ENCODE data around the gene LIPF.

GRCh38 chr10:88672041-88672440 lies 7.8 kb downstream of the LIPF start:
- TF ChIP-seq CTCF (IDR thresholded peaks at IDR 0.05) (no peak), POLR2A (IDR thresholded peaks at IDR 0.05) (no peak)

Measured in uterus (tissue), 2 donors.